Measurements from ENCODE around the gene RPTOR.
A peak's percentile ranks its signal among the peaks of the same experiment; 100 is the strongest.
"Not testable (repeated sequence)": the region's sequence is repeated elsewhere in the genome, so short reads cannot be mapped to it uniquely, and the experiment has no call there.

The RPTOR gene

DNA sequence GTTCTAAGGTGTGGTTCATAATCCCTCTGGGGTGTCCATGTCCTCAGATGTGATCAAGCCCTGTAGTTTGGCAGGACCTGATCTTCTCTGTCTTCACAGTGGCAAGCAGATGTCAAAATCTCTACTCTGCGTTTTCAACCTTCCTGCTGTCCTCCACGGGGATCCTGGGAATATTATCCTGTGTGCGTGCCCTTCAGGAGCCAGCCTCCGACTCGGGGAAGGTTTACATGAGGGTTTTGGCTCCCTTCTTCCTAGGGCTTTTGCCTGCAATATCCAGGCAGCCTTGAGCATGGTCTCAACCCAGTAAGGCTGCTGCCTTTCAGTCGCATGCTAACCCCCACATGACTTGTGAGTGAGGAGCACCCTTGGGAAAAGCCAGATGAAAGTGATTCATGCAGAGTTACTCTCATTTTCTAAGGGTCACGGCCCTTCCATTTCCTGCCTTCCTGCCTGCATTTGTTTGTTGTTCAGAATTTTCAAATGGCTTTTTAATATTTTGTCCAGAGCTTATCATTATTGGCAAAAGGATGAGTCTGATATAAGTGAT lies 244.8 kb downstream of the RPTOR start:
- DNase-seq = no peak

DNA sequence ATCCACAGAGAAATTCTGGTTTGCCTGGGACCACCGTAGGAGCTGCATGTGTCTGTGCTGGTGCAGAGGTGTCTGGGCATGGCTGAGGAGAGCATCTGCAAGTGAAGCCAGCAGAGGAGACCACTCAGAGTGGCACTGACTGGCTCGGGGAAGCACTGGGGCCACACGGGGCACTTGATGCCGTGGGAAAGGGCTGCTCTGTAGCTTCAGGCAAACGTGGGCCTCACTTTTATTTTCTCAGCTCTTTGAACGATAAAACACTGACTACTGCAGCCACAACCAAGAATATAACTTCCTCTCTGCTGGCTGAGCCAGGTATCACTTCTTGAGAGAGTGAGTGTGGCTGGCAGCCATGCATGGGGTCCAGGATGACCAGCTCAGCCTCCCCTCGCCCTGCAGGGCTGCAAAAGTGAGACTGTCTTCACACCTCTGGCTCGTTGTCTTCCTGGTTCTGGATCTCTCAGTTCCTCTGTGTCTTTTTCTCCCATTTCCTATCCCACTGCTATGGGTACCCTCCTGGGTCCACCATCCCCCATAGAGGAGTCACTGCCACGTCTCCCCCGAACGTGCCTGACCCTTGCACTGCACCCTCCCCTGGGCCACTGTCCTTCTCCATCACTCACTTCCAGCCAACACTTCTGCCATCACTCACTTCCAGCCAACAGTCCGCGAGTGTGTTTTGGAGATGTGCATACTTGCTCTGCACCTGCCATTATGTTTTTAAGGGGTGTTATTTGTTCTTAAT lies 245.6 kb downstream of the RPTOR start:
- no peak for DNase-seq

DNA sequence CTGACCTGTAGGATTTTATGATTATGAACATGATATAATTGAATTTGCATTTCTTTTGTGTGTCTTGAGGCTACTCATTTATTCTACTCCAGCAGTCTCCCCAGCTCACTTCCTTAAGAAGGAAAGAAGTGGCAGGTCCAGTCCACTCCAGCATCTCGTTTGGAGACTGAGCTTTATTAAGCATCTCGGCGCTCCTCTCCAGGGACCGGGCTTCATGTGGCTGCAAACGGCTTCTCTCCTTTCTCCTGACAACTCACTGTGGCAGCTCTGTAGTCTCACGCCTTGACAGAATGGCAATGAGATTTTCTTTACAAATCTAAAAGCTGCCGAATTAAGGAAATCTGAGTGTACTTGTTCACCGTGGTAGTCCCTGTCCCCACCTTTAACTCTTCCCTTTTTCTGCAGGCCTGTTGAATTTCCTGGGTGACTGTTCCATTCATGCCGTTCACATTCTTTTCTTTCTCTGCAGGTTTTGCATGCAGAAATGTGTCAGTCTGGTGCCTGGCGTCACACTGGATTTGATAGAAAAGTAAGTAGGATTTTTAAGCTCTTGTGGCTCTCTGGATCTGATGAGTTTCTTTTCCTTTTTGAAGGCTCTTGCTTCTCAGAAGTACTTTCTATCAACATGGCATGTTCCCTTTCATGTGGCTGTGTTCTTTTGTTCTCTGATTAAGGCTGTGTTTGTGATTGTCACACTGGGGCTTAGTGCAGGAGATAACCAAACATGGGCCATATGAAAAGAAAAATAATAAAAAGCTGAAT lies 246.5 kb downstream of the RPTOR start:
- DNase-seq = no peak

DNA sequence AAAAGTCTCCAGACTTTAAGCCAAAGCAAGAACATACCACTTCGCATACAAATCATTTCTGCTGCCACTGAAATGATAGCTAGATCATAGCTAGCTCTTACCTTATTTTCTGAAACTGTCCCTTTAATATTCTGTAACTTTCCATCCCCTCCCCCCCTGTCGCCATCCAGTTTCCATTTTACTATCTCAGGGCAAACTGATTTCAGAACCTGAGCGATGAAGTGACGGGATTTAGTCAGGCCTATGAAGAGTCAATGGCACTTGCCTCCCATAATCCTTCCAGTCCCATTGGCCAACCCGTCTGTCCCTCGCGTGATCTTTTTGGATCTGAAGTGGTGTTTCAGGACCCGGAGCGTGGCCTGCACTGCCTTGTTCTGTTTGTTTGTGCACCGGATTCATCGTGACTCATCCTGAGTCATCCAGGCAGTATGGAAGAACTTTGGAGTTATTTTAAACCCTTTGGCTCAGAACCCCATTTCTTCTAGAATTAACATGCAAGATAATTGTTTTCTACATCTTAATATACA lies 247.2 kb downstream of the RPTOR start:
- DNase-seq = peak; percentile 36

DNA sequence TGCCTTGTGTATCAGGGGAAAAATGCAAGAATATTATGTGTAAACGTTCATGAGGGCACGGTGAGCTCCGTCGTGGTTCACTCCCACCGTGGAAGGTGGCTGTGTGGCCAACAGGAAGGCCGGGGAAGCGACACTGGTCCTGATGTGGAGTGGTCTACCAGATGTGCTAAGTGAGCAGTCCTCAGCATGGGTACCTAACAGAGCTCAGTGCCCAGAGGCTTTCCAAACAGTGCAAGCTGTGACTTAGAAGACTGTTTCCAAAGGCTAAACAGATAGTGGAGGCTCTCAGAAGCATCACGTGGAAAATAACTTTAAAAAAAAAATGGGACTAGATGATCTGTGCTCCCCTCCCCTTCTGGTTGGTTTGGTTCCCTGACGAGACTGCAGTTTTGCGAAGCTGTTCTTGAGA lies 247.7 kb downstream of the RPTOR start:
- no peak for DNase-seq

DNA sequence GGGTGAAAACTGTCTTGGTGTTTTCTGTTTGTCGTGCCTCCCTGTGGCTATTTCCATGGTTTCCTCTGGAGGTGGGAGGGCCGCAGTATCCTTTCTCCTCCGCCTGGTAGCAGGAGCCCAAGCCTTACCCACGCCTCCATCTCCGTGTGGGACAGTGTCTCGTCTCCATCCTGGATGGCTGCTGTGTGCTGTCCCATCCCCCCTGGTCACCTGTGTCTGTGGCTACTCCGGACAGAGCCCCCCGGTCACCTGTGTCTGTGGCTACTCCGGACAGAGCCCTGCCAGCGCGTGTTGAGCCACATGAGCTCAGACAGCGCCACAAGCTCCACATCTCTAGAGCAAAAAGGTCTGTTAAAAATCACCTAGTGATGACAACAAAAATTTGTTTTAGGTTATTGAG lies 248.8 kb downstream of the RPTOR start:
- DNase-seq = no peak

DNA sequence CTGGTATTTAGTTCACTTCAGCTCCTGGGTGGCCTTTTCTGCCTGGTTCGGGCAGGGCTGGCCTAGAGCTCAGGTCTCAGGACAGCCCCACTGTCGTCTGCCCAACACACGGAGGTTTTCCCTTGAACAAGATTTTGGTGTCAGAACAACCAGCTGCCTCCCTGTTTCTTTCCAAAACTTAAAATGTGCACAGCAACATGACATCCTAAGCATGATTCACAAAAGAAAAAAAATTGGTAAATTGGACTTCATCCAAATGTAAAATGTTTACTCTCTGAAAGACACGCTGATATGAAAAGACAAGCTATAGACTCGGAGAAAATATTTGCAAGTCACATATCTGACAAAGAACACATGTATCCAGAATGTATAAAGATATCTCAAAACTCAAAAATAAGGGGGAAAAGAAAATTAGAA lies 249.2 kb downstream of the RPTOR start:
- DNase-seq = no peak

DNA sequence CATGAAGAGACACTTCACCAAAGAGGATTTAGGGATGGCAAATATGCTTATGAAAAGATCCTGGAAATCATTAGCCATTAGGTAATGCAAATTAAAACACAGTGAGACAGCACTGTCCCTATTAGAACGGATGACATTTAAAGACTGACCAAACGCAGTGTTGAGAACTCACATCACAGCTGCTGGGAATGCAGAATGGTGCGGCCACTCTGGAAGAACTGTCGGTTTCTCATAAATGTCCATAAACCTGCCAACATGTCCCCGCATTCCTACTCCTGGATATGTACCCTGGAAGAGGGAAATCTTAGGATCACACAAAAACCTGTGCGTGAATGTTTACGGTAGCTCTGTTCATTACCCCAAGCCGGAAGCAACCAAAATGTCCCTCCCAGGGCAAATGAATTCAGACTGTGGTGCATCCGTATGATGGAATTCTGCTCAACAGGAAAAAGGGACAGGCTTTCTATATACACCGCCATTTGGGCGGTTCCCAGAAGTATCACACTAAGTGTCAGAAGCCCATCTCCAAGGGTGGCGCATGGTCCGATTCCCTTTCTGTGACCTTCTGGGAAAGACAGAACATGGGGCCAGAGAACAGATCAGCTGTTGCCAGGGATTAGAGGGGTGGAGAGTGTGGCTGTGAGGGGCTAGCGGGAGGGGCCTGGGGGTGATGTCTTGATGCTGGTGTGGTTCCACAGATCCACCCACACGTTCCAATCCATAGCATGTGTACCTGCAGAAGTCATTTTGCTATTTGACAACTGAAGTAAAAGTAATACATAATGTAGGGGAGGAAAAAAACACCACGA lies 249.8 kb downstream of the RPTOR start:
- no peak for DNase-seq

DNA sequence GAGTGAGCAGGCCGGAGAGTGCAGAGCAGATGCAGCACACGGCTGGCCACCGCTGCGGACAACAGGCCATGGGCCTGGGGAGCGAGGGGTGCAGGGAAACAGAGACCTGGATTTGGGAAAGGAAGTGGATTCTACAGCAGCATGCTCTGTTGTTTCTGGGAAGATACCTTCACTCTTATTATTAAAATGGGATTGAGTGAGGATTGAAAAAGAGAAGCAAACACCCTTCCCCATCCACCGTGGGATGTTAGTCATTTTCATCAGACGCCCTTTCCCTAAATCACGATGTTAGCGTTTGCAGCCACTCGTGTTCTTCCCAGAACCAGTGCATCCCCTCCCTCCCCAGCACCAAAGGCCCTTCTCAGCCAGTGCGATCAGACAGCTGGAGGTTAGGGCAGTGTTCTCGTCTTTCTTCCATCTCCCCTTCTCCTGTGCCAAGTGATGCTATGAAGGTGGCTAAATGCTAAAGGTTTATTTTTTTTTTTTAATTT lies 250.5 kb downstream of the RPTOR start:
- no peak for DNase-seq

DNA sequence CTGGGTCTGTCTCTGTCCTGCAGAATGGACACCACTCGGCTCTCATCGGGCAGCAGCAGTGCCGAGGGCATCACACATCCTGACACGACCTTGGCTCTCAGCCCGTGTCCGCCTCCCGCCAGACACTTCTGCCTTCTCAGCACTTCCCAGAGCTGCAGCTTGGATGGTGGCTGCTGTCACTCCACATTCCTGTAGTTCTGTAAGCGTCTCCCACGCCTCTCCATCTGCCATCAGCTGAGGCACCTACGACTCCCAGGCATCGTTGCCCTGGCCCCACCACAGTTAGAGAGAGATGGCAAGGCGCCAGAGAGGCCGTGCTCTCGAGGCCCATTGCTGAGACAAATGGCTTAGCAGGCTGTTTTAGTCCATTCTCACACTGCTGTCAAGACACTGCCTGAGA lies 251.1 kb downstream of the RPTOR start:
- DNase-seq = no peak

DNA sequence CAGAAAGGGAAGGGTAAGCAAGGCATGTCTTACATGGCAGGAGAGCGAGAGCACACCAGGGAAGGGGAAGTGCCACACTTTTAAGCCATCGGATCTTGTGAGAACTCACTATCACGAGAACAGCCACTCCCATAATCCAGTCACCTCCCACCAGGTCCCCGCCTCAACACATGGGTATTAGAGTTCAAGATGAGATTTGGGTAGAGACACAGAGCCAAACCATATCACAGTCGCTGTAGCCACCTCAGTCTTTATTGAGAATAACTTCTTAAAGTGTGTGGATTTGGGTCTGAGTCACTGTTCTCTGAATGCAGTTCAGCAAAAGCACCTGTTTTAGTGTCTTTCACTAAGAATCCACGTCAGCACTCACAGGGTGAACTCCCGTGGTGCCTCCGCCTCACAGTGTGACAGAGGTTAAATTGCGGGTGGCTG lies 251.8 kb downstream of the RPTOR start:
- no peak for DNase-seq

DNA sequence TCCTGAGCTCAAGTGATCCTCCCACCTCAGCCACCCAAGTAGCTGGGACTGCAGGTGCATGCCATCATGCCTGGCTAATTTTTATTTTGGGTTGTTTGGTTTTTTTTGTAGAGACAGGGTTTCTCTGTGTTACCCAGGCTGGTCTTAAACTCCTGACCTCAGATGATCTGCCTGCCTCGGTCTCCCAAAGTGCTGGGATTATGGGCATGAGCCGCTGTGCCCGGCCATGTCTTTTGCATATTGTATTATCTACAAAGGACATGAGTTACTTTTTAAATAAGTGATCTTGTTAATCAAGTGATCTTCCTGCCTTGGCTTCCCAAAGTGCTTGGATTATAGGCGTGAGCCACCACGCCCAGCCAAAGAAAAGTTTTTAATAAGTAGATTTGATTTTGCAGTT lies 252.6 kb downstream of the RPTOR start:
- not testable (repeated sequence) for DNase-seq

DNA sequence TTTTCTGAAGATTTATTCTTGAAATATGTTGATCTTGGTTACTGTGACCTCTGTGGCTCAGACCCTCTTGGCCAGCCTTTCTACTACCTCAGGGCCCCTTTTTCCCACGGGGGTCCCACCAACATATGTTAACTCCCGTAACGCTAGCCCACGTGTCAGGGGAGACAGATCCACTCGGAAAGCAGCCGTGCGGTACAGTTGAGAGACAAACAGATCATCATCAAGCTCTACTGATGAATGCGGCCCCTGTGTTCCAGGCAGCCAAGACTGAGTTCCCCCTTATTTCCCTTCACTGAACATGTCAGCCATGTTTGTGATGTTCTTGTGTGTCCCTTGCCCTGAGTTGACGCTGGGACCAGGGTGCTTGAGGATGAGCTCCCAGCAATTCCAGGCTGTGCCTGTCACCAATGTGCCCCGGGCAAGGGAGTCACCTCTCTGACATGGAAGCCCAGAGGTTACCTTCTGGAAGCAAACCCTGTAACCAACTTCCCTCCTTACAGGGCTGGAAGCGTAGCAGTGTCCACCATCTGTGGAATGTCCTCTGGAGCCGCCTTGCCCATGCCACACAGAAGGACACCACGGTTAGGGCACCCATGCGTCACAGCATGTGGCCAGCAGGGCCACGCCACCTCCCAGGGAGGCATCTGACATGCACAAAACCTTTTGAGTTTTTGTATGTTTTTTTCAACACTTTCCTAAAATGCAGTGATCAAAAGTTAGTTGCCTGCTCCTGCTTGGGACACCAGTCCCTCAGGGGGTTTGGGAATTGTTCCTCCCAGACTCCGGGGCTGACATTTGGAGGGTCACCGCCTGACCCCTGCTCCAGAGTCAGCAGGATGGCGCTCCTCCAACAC lies 253.3 kb downstream of the RPTOR start:
- DNase-seq = no peak

DNA sequence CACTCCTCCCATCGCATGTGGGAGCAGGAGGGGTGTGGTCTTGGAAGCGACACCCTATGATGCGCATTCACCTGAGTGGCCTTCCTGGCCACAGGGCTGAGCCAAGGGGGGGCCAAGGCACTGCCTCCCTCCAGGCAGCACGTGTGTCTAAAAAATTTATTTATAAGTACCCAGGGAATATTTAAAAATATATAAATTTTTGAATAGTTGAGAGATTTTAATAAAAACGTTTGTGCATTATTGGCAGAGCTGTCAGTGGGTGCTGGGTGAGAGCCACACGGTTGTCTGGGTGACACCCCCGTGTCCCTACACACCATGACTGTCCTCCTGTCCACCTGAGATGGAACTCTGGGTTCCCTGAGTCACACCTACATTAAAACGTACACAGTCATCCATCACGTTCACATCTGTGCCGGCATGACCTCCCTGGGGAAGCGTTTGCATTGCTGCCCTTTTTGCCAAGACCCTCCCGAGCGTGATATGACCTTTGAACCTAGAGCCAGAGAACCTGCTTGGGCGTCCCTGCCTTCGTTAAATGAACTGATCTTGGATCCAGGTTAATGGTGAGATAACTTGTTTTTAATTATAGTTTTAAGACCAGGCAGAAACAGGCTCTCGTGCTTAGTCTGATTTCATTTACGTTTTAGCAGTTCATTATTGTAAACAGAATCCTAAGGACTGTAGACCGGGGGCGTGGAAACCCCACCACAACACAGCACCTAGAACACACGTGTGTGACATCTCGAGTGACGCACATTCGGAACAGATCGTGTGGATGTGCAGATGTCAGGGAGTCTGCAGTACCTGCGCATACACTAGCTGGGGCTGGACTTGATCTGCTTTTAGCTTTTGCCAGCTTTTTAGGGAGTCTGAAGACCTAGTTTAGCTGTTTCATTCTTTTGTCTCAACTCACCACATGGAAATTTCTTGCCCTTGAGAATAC lies 254.2 kb downstream of the RPTOR start:
- DNase-seq = no peak

DNA sequence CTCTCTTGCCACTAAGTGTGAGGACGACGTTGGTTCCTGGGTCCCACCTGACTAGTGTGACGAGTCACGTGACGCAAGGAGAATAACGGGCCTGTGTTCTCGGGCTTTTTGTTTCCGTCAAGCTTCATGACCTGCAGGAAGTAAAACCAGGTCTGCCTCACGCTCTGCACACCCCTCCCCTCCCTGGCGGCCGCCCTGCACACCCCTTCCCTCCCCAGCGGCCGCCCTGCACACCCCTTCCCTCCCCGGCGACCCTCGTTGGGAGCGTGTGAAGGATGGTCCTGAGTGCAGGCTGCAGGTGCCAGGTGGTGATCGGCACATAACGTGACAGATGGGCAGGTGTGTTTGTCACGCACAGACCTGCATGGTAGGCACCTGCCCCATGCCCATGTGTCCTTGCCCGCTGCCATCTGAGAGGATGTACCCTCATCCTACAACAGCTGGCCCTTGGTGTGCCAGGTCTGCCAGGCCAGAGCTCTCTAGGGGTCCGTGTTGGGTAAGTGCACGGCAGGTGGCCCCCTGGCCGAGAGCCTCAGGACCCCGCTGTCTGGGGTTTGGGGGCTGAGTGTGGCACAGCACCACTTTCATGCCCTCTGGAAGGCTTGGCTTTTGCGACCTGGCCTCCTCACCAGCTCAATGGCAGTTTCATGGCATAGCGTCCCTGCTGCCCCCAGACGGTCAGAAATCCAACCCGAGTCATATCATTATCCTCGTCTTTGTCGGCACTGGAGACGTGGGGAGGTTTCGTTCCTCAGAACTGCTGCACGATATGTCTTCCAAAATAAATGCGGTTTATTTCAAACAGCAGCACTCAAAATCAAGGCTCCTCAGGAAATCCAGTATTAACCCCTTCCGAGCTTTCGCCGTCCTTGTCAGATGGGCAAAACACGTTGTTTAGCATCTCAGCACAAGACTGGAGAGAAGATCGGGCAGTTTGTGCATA lies 255.2 kb downstream of the RPTOR start:
- no peak for DNase-seq

DNA sequence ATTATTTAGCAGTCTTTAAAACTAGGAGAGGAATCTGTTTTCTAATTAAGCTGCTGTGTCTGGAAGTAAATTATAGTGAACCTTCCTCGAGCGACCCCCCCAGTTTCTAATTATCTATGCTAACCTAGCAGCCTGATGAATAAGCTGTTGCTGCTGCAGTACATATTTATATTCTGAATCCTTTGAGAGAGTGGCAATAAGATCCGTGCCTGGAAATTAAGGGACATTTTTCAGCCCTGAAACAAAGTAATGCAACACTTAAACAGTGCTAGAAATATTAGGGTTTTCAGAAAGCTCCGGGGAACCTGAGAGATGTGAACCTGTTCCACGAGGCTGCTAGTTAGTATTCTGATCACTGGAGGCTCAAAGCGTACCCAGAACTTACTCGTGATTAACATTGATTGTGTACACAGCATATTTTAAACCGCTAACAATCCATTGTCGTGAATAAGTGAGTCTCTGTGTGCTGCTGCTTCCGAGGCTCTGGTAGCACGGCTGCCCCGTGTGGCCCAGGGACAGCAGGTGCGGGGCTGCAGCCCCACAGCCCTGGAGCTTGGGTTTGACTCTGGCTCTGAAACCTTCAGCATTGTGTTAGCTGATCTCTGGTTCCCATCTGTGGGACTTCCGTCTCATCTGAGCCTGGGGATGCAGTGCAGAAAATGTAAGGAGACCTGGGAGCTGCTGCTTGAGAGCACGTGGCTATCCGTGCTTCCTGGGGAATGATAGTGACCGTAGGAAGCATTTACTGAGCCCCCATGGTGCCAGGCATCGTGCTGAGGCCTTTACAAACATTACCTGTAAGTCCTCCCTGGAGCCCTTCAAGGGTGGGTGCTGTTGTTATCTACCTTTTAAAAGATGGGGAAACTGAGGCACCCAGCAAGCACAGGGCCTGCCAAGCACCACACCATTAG lies 256.1 kb downstream of the RPTOR start:
- DNase-seq = no peak

DNA sequence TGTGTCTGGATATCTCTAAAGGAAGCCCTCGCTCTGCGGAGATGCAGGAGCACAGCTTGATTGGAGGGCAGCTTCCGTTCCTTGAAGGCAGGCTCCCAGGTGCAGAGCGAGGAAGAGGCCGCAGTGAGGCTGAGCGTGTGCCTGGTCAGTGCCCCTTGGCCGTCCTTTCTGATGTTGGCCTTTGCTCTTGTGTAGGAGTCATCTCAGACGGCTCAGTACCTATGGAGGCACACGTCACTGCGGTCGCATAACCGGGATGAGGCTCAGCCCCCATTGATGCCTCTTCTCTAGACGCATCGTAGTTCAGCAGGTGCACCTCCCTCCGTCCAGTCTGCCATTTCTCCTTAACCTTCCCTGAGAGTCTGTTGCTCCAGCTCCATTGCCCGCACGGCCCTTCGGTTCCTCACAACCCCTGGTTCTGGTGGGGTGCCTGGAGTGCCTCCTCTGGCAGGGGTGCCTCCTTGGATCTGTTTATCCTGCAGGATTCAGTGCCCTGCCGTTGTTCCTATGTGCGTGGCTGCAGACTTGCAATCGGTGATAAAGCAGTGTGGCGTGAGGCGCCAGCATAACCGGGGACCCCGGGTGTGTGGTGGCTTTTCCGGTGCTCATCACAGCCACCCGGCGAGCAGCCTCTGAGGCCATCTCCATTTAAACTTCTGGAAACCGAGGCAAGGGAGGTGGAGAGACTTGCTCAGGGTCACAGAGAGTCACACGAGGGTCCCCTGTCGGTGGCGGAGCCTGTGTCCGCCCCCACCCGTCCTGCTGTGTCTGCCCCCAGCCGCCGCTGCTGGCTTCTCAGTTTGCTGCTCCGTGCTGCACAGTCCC lies 258.2 kb downstream of the RPTOR start:
- DNase-seq = no peak
